ENCODE measurements around the gene SCFD2.

DNA sequence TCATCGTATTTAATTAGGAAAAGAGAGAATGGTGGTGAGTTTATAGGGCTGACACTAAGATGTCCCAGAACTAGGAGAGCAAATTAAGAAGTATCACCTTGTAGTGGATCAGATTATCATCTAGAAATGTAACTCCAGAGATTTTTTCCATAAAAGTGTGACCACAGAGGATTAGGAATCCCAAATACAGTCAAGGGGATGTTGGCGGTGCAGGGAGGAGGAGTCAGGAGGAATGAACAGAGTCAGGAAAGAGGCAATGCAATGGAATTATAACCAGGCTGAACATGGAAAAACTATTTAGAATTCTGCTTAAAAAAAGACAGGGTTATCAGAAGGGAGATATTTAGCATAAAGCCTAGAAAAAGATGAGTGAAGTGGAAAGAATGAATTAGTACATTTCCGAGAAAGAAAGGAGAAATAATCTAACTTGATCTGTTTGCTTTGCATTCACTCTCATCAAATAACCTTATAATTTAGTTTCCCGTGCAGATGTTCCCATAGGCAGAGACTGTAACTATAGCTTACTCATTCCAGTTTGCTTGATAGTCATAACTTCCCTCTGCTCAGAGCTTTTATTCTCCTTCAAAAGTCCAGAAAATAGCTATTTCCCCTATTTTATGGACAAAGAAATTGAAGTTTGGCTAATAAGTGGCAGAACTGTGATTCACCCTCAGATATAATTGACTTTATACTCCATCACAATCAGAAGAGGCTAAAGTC lies 56.4 kb downstream of the SCFD2 start:
- TF ChIP-seq, protein P1, sequence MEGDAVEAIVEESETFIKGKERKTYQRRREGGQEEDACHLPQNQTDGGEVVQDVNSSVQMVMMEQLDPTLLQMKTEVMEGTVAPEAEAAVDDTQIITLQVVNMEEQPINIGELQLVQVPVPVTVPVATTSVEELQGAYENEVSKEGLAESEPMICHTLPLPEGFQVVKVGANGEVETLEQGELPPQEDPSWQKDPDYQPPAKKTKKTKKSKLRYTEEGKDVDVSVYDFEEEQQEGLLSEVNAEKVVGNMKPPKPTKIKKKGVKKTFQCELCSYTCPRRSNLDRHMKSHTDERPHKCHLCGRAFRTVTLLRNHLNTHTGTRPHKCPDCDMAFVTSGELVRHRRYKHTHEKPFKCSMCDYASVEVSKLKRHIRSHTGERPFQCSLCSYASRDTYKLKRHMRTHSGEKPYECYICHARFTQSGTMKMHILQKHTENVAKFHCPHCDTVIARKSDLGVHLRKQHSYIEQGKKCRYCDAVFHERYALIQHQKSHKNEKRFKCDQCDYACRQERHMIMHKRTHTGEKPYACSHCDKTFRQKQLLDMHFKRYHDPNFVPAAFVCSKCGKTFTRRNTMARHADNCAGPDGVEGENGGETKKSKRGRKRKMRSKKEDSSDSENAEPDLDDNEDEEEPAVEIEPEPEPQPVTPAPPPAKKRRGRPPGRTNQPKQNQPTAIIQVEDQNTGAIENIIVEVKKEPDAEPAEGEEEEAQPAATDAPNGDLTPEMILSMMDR (conservative IDR thresholded peaks at IDR 0.05 in 1 of 2, IDR thresholded peaks at IDR 0.05 in 1 of 2; ENCODE audit: extremely low read depth in 1 of 2, insufficient read depth in 1 of 2, low read depth in 1 of 2, low read length in 2 of 2): no peak
- TF ChIP-seq EZH2 (IDR thresholded peaks at IDR 0.05; ENCODE audit: borderline replicate concordance, low read length): no peak
